ENCODE results near the gene NDUFA5.

DNA sequence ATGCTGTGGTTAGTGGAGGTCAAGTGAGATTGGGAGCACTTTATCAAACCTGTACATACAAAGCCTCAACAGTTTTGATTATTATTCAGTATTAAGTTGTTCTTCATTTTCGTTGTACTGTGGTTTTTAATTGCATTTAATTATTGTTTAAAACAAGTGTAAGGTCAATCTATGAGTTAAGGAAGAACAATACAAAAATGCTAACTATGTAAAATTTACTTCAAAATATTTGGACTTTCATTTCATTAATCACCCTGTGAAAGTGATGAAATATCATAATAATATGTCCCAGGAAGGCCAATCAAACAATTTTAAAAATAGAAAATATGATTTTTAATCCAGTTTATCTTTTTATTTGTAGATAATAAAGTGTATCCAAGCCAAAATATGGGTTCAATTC, 13.6 kb upstream of the NDUFA5 start:
- TF ChIP-seq, protein P1, sequence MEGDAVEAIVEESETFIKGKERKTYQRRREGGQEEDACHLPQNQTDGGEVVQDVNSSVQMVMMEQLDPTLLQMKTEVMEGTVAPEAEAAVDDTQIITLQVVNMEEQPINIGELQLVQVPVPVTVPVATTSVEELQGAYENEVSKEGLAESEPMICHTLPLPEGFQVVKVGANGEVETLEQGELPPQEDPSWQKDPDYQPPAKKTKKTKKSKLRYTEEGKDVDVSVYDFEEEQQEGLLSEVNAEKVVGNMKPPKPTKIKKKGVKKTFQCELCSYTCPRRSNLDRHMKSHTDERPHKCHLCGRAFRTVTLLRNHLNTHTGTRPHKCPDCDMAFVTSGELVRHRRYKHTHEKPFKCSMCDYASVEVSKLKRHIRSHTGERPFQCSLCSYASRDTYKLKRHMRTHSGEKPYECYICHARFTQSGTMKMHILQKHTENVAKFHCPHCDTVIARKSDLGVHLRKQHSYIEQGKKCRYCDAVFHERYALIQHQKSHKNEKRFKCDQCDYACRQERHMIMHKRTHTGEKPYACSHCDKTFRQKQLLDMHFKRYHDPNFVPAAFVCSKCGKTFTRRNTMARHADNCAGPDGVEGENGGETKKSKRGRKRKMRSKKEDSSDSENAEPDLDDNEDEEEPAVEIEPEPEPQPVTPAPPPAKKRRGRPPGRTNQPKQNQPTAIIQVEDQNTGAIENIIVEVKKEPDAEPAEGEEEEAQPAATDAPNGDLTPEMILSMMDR (conservative IDR thresholded peaks at IDR 0.05 in 1 of 2, IDR thresholded peaks at IDR 0.05 in 1 of 2; ENCODE audit: low read depth in 1 of 2, low read length in 2 of 2): no peak
- no peak for TF ChIP-seq EZH2 (IDR thresholded peaks at IDR 0.05; ENCODE audit: low read length, missing control alignments)

Measured in fibroblast of lung (primary cell).